ENCODE results near the gene SAP30.

SAP30 gene

DNA sequence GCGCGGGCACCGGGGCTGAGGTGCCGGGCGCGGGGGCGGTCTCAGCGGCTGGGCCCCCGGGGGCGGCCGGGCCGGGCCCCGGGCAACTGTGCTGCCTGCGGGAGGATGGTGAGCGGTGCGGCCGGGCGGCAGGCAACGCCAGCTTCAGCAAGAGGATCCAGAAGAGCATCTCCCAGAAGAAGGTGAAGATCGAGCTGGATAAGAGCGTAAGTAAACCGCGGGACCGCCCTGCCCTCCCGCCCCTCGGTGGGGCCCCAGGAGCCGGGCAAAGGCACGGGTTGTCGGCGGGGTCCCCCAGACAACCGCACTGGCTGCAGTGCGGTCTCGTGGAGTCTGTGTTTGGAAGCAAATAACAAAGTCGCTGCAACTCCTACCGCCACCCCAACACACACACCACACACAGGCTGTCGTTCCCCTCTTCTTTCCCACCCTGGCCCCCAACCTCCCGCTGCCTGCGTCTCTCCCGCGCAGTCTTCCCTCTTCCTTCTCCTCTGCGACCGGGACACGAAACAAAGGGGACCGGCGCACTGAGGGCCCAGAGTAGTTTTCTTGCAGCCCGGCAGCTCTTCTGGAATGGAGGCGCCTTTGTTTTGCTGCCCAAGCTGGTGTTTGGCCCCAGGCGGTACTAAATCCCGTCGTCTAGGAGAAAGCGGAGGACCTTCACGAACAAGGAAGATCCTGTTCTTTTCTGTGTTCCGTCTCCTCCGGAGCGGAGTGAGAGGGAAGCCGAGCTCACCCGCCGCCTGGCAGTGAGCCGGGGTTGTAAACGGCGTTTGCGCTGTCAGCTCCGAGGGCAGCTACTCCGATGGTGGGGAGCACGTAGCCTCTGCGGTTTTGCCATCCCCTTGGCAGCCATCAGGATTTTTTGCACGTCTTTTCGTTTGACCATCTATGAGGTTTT lies 788 bp downstream of the SAP30 start:
- TF ChIP-seq, protein P1, sequence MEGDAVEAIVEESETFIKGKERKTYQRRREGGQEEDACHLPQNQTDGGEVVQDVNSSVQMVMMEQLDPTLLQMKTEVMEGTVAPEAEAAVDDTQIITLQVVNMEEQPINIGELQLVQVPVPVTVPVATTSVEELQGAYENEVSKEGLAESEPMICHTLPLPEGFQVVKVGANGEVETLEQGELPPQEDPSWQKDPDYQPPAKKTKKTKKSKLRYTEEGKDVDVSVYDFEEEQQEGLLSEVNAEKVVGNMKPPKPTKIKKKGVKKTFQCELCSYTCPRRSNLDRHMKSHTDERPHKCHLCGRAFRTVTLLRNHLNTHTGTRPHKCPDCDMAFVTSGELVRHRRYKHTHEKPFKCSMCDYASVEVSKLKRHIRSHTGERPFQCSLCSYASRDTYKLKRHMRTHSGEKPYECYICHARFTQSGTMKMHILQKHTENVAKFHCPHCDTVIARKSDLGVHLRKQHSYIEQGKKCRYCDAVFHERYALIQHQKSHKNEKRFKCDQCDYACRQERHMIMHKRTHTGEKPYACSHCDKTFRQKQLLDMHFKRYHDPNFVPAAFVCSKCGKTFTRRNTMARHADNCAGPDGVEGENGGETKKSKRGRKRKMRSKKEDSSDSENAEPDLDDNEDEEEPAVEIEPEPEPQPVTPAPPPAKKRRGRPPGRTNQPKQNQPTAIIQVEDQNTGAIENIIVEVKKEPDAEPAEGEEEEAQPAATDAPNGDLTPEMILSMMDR (IDR thresholded peaks at IDR 0.05; ENCODE audit: insufficient read depth, low read length, missing control alignments): no peak
- ChIA-PET POLR2A (interaction anchor here (0.6 to 4.0 kb wide), 6 partner anchors 27 to 138 kb away, joined by 3 to 52 read pairs (median 4); partner anchors contain the start of genes HMGB2 and SCRG1), CTCF (interaction anchor here (0.9 to 2.6 kb wide), 7 partner anchors 11 to 123 kb away, joined by 3 to 11 read pairs (median 5); no protein-coding TSS in a partner anchor)
- DNase-seq (ENCODE audit: low read depth, low spot score): no peak
- H3K4me3 ChIP-seq (ENCODE audit: low read depth, low read length): peak overlapping the region; percentile 89

- no peak overlapping the region for H3K4me3 ChIP-seq (ENCODE audit: low read depth, low read length)
- TF ChIP-seq, protein P1 (IDR thresholded peaks at IDR 0.05; ENCODE audit: insufficient read depth, low read length, missing control alignments): no peak
- ChIA-PET CTCF (interaction anchor here (1.2 to 1.6 kb wide), 5 partner anchors 9 to 55 kb away, joined by 3 to 4 read pairs (median 4); no protein-coding TSS in a partner anchor), POLR2A (interaction anchor here (1.2 kb wide), 1 partner anchor 40 kb away, joined by 4 read pairs; the partner anchor contains the start of gene HMGB2)
- DNase-seq (ENCODE audit: low read depth, low spot score): no peak
Observed at GRCh38 chr4:173374588-173374987, 3.8 kb downstream of the SAP30 start.

DNA sequence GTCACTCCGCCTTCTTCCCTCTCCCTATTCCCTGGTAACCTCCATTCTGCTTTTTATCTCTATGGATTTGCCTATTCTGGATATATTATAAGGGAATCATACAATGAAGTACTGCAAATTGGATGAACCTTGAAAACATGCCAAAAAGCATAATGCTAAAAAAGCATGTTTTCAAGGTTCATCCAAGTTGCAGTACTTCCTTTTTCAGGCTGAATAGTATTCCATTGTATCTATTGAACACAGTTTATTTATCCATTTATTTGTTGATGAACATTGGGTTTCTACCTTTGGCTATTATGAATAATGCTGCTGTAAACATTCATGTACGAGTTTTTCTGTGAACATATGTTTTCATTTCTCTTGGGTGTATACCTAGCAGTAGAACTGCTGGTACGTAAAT lies 9.2 kb downstream of the SAP30 start:
- DNase-seq (ENCODE audit: low read depth, low spot score): no peak
- TF ChIP-seq, protein P1 (IDR thresholded peaks at IDR 0.05; ENCODE audit: insufficient read depth, low read length, missing control alignments): no peak
- H3K4me3 ChIP-seq (ENCODE audit: low read depth, low read length): no peak overlapping the region
- POLR2A ChIA-PET: no interaction called here
- CTCF ChIA-PET: interaction anchor here (1.0 kb wide), 1 partner anchor 60 kb away, joined by 3 read pairs; no protein-coding TSS in a partner anchor

- POLR2A ChIA-PET: no interaction called here
- no peak for DNase-seq (ENCODE audit: low read depth, low spot score)
- TF ChIP-seq, protein P1 (IDR thresholded peaks at IDR 0.05; ENCODE audit: insufficient read depth, low read length, missing control alignments): no peak
- no peak overlapping the region for H3K4me3 ChIP-seq (ENCODE audit: low read depth, low read length)
- CTCF ChIA-PET: no interaction called here
Observed at GRCh38 chr4:173380987-173381386, 10.2 kb downstream of the SAP30 start.

DNA sequence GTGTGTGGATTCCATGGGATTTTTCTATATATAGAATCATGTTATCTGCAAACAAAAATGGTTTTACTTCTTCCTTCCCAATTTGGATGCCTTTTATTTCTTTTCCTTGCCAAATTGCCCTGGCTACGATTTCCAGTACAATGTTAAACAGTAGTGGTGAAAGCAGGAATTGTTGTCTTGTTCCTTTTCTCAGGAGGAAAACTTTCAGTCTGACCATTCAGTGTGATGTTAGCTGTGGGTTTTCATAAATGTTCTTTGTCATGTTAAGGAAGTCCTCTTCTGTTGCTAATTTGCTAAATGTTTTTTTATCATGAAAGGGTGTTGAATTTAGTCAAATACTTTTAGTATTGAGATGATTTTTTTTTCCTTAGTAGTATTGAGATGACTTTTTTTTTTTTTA lies 10.9 kb downstream of the SAP30 start:
- POLR2A ChIA-PET: no interaction called here
- CTCF ChIA-PET: no interaction called here

DNA sequence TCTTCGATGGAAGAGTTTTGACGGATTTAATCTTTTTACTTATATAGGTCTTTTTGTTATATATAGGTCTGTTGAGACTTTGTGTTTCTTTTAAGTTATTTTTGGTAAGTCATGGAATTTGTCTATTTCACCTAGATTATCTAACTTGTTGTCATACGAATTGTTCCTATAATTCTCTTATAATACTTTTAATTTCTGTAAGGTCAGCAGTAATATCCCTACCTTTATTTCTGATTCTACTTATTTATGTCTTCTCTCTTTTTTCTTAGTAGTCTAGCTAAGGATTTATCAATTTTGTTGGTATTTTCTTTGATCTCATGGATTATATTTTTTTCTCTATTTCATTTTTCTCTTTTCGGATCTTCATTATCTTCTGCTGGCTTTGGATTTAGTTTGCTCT lies 11.6 kb downstream of the SAP30 start:
- ChIA-PET CTCF (interaction anchor here (1.6 kb wide), 1 partner anchor 11 kb away, joined by 3 read pairs; no protein-coding TSS in a partner anchor), POLR2A (no interaction called here)
- no peak overlapping the region for H3K4me3 ChIP-seq (ENCODE audit: low read depth, low read length)
- TF ChIP-seq, protein P1 (IDR thresholded peaks at IDR 0.05; ENCODE audit: insufficient read depth, low read length, missing control alignments): no peak
- no peak for DNase-seq (ENCODE audit: low read depth, low spot score)

More for the DNA sequence above, 10.9 kb downstream of the SAP30 start:
- TF ChIP-seq, protein P1 (IDR thresholded peaks at IDR 0.05; ENCODE audit: insufficient read depth, low read length, missing control alignments): no peak
- no peak overlapping the region for H3K4me3 ChIP-seq (ENCODE audit: low read depth, low read length)
- DNase-seq (ENCODE audit: low read depth, low spot score): no peak

All from AG04449 (cell line).